OCI-LY7 (cell line): ENCODE data around the gene ADCY9. TPM values are rescaled to one million over a fixed set of nuclear protein-coding genes. Genes with fewer than 3 reads are reported as not detected.

Experiments used
- BruUV-seq: library from RNA; stranded (reverse); fragments of 400-500 nt; replicated peaks from 2 replicates; lab custom pipeline; 2021; lab: Mats Ljungman, UMichigan
- CTCF ChIA-PET: fragments of 300-600 bp; sonication (Branson Sonifier 250); formaldehyde crosslinking; loops from one replicate; lab custom pipeline; 2022; ENCODE audit warnings: antibody characterized with exemption; ENCODE audit not compliant: unreplicated experiment; lab: Charles Lee
- POLR2A ChIA-PET: fragments of 300-600 bp; sonication (Branson Sonifier 250); formaldehyde crosslinking; loops from one replicate; lab custom pipeline; 2022; ENCODE audit warnings: antibody characterized with exemption; lab: Charles Lee
- DNase-seq: peaks from one replicate; pipeline ENCODE4 v3.0.0-alpha.2; 2015; ENCODE audit warnings: low spot score
- H2AFZ ChIP-seq: fragments of 200-600 bp; sonication (generic), shearing (Covaris generic); 2 replicates; pipeline ENCODE4 v1.6.1; 2014; ENCODE audit warnings: mild to moderate bottlenecking, antibody characterized with exemption, low read length, moderate library complexity
- H3K27ac ChIP-seq: fragments of 200-600 bp; sonication (generic); 2 replicates; pipeline ENCODE4 v1.5.1; 2014; ENCODE audit warnings: mixed run types, low read depth, mild to moderate bottlenecking, moderate library complexity, low read length, inconsistent platforms; ENCODE audit not compliant: poor library complexity, severe bottlenecking
- H3K36me3 ChIP-seq: fragments of 200-600 bp; sonication (generic); 2 replicates; pipeline ENCODE4 v1.6.1; 2014; ENCODE audit warnings: mild to moderate bottlenecking, antibody characterized with exemption, low read length, moderate library complexity, mixed read lengths; ENCODE audit not compliant: insufficient read depth
- H3K4me1 ChIP-seq: fragments of 200-600 bp; sonication (generic); 2 replicates; pipeline ENCODE4 v1.5.1; 2014; ENCODE audit warnings: mild to moderate bottlenecking, low read length; ENCODE audit not compliant: insufficient read depth, poor library complexity, severe bottlenecking
- H3K4me2 ChIP-seq: fragments of 200-600 bp; sonication (generic); 2 replicates; pipeline ENCODE4 v1.6.1; 2014; ENCODE audit warnings: mild to moderate bottlenecking, low read length
- H3K4me3 ChIP-seq: fragments of 200-600 bp; sonication (generic); 2 replicates; pipeline ENCODE4 v1.5.1; 2014; ENCODE audit warnings: mild to moderate bottlenecking, low read depth, low read length; ENCODE audit not compliant: poor library complexity, severe bottlenecking
- H3K79me2 ChIP-seq: fragments of 200-600 bp; sonication (generic); 2 replicates; pipeline ENCODE4 v1.6.1; 2016; ENCODE audit warnings: low read depth, mild to moderate bottlenecking, low read length, moderate library complexity, mixed read lengths; ENCODE audit not compliant: insufficient read depth
- H3K9me2 ChIP-seq: fragments of 200-600 bp; sonication (generic); 2 replicates; pipeline ENCODE4 v1.6.1; 2016; ENCODE audit warnings: mild to moderate bottlenecking, low read length, mixed read lengths; ENCODE audit not compliant: insufficient read depth
- H3K9me3 ChIP-seq: fragments of 200-600 bp; sonication (generic); 2 replicates; pipeline ENCODE4 v1.6.1; 2014; ENCODE audit warnings: mild to moderate bottlenecking, mixed run types, low read length, mixed read lengths
- H4K20me1 ChIP-seq: fragments of 200-600 bp; sonication (generic); 2 replicates; pipeline ENCODE4 v1.6.1; 2014; ENCODE audit warnings: mild to moderate bottlenecking, antibody characterized with exemption, low read length, moderate library complexity, mixed read lengths; ENCODE audit not compliant: insufficient read depth
- CTCF ChIP-seq: fragments of 200-600 bp; sonication (generic); conservative IDR thresholded peaks from 2 replicates; pipeline ENCODE4 v1.5.1; 2014; ENCODE audit warnings: mild to moderate bottlenecking, antibody characterized with exemption, low read length, moderate library complexity, mixed read lengths
- EZH2phosphoT487 ChIP-seq: fragments of 200-600 bp; sonication (generic); IDR thresholded peaks from 2 replicates; pipeline ENCODE4 v1.6.1; 2018; ENCODE audit warnings: low read depth, borderline replicate concordance, mild to moderate bottlenecking, mixed run types, antibody characterized with exemption, low read length, moderate library complexity, mixed read lengths
- intact Hi-C: fragments of 100-400 bp; cut with micrococcal nuclease; formaldehyde crosslinking; loops from one replicate; pipeline ENCODE4 v1.10.0; 2022; ENCODE audit not compliant: unreplicated experiment
- total RNA-seq, 2 experiments: library from RNA; depleted of rRNA in 1 of 2; stranded (reverse); fragments of >200 nt in 1 of 2; shearing (Covaris generic) in 1 of 2; gene quantifications; 2 replicates each; pipeline ENCODE4 v1.2.3, GENCODE V29; 2014 to 2022

The ADCY9 gene
- total RNA-seq, 2 experiments from 2014 or later = 0.22 to 0.34 TPM

- DNase-seq = no peak
- Histone ChIP-seq H3K79me2 (no peaks in the 10 kb centered on the region), H3K4me3 (no peak overlapping the region), H3K4me2 (no peak overlapping the region), H2AFZ (no peak overlapping the region), H4K20me1 (no peaks in the 10 kb centered on the region), H3K36me3 (no peaks in the 10 kb centered on the region), H3K9me2 (no peaks in the 10 kb centered on the region), H3K4me1 (no peaks in the 10 kb centered on the region), H3K9me3 (no peaks in the 10 kb centered on the region), H3K27ac (no peak overlapping the region)
- no peak for TF ChIP-seq CTCF
- ChIA-PET CTCF (no interaction called here), POLR2A (interaction anchor here (0.5 kb wide), 1 partner anchor 9 kb away, joined by 3 read pairs; no protein-coding TSS in a partner anchor)
- intact Hi-C loops = no loop called here
- BruUV-seq = no TSS peak
These were observed 17.7 kb upstream of the ADCY9 start for GRCh38 chr16:4133897-4134372.

GRCh38 chr16:4131621-4132020, 15.4 kb upstream of the ADCY9 start:
- Histone ChIP-seq H3K79me2 (no peaks in the 10 kb centered on the region), H3K4me1 (no peaks in the 10 kb centered on the region), H3K36me3 (no peaks in the 10 kb centered on the region), H3K9me3 (no peaks in the 10 kb centered on the region), H2AFZ (no peak overlapping the region), H3K4me2 (no peak overlapping the region), H3K27ac (no peak overlapping the region), H4K20me1 (no peaks in the 10 kb centered on the region), H3K9me2 (no peaks in the 10 kb centered on the region), H3K4me3 (no peak overlapping the region)
- ChIA-PET POLR2A (no interaction called here), CTCF (no interaction called here)
- intact Hi-C loops = no loop called here
- no TSS peak for BruUV-seq
- TF ChIP-seq EZH2phosphoT487 (no peak), CTCF (no peak)
- no peak for DNase-seq

- Histone ChIP-seq H3K9me2 (no peaks in the 10 kb centered on the region), H4K20me1 (no peaks in the 10 kb centered on the region), H3K79me2 (no peaks in the 10 kb centered on the region), H3K27ac (no peak overlapping the region), H3K9me3 (no peaks in the 10 kb centered on the region), H3K4me1 (no peaks in the 10 kb centered on the region), H3K4me2 (no peak overlapping the region), H2AFZ (no peak overlapping the region), H3K4me3 (no peak overlapping the region), H3K36me3 (no peaks in the 10 kb centered on the region)
- ChIA-PET POLR2A (no interaction called here), CTCF (no interaction called here)
- DNase-seq = no peak
- intact Hi-C loops = no loop called here
- BruUV-seq = no TSS peak
- TF ChIP-seq EZH2phosphoT487 (no peak), CTCF (no peak)
These were observed 8.5 kb upstream of the ADCY9 start for GRCh38 chr16:4124535-4125294.
